ENCODE results near the gene HOTAIR.

Gene HOTAIR

DNA sequence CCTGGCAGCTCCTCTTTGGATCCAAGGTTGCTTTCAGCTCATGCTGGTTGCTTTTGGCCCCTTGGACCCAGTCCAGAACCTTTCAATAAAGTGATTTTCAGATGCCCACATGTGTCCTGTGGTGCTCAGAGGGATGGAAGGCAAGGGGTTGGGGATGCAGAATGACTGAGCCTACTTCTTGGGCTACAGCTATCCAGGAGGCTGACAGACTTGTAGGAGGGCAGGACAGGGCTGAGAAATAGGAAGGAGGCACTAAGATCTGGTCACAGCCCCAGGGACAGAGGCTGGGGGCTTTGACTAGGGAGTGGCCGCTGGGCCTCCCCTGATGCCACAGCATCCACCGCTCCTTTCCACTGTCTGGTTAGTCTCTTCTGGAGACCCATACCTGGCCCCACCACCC is 3.1 kb downstream of the HOTAIR start:
- no peaks in the 10 kb centered on the region for H3K4me1 ChIP-seq (ENCODE audit: insufficient read depth, low read length)

DNA sequence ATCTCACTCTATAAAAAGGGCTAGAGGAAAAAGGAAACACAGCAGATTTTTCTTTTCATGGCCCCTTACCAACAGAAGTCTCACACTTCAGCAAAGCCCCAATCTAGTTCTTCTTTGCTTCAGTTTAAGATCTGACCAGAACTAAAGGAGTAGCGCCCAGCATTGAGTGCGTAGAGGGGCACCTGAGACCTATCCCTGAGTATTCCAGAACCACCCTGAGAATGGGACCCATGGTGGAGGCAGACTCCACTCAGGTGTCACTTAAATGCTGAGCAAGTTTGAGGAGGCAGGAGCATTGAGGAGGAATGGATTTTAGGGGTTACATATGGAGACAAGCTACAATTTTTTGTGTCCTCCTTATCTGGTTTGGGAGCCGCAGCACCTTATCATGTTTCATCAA is 3.6 kb downstream of the HOTAIR start:
- no peaks in the 10 kb centered on the region for H3K4me1 ChIP-seq (ENCODE audit: insufficient read depth, low read length)

More for the DNA sequence above, 3.1 kb downstream of the HOTAIR start:
- Histone ChIP-seq H3K9ac (ENCODE audit: low read depth, low read length) (no peak overlapping the region), H3K36me3 (ENCODE audit: insufficient read depth, low read length) (no peaks in the 10 kb centered on the region), H3K9me3 (ENCODE audit: control insufficient read depth, insufficient read depth, low read length) (no peaks in the 10 kb centered on the region)

DNA sequence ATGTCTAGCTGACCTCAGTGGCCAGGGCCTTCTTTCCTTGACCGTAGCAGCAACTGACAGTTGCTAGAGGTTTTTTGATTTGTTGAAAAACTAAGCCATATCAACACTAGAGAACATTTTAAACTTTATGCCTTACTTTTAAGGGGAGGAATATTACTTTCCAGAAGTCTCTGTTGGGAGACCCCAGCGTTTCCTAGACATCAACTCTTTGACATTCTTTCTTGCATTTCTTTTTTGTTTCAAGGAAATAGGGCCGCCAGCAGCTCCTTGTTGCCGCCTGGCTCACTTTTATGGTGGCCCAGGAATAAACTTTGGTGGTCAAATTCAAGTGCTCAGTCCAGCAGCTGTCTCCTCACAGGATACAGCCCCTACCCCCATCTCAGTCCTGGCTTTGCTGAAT is 4.3 kb downstream of the HOTAIR start:
- no peak overlapping the region for H3K9ac ChIP-seq (ENCODE audit: low read depth, low read length)
- H3K4me1 ChIP-seq (ENCODE audit: insufficient read depth, low read length) = no peaks in the 10 kb centered on the region
- no peaks in the 10 kb centered on the region for H3K9me3 ChIP-seq (ENCODE audit: control insufficient read depth, insufficient read depth, low read length)
- H3K36me3 ChIP-seq (ENCODE audit: insufficient read depth, low read length) = no peaks in the 10 kb centered on the region

More for the DNA sequence above, 3.6 kb downstream of the HOTAIR start:
- no peak overlapping the region for H3K9ac ChIP-seq (ENCODE audit: low read depth, low read length)
- no peaks in the 10 kb centered on the region for H3K9me3 ChIP-seq (ENCODE audit: control insufficient read depth, insufficient read depth, low read length)
- H3K36me3 ChIP-seq (ENCODE audit: insufficient read depth, low read length) = no peaks in the 10 kb centered on the region

DNA sequence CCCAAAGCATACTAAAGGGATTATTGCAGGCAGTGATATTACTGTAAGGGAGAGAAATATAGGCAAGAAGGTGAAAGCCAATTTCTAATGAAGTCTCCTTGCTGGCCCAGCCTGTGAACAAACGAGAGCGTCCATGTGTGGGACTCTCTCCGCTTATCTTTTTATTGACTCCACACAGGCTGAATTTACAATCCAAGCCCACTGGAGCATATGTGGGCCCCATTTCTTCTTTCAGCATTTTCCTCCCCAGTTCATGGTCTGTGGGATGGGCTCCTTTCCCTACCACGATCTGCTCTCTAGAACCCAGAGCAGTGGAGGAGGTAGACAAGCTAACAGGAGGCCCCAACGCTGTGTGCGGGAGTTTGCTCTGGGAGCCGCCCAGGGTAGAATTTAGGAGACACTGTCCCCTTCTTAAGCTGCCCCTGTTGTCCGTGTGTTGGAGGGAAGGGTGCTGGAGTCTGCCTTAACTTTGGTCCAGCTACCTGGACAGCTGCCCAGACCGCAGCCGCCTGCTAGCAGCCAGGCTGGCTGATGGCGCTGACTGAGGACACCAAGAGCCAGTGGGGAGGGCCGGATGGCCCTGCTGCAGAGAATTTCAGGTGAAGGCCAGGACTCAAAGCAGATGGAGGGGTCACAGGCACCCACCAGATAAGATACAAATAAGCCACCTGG is 5.0 kb downstream of the HOTAIR start:
- Histone ChIP-seq H3K9ac (ENCODE audit: low read depth, low read length) (no peak overlapping the region), H3K4me1 (ENCODE audit: insufficient read depth, low read length) (no peaks in the 10 kb centered on the region), H3K36me3 (ENCODE audit: insufficient read depth, low read length) (no peaks in the 10 kb centered on the region), H3K9me3 (ENCODE audit: control insufficient read depth, insufficient read depth, low read length) (no peaks in the 10 kb centered on the region)

DNA sequence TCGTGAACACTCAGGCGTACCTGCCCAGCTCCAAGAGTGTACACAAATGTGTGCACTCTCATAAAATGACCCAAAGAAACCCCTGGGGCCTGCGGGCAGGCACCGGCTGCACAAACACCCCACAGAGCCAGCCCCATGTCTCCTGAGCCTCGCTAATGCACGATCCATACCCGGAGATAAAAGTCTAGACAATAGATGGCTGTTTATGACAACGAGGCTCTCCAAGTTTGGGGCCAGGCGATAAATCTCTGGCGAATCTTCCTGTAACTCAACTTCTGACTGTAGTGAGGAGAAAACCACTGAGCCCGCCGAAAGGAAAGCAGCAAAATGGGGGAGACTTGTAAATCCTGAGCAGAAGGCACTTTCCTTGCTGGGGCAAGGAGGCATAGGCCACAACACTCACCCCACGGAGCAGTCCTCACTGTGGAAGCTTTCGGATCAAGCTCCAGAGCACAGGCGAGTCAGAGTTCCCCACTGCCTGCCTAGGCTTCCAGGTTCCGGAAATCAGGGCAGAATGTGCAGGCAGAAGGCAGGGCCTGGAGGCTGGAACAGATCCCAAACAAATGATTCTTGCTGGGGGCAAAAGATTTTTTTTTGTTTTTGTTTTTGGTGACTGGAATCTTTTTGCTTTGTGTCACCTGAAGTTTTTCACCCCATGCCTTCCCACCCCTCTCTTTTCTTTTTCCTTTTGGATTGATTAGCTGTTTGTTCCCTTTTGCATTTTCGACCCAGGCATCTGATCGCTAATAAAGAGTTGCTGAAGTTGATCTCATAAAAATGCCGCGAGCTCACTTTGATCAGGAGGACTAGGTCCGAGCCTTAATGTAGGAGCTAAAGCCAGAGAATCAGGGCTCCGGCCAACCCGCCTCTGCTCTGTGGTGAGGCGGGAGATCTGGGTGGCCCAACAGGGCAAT is 6.3 kb downstream of the HOTAIR start:
- H3K4me1 ChIP-seq (ENCODE audit: insufficient read depth, low read length) = no peaks in the 10 kb centered on the region
- no peaks in the 10 kb centered on the region for H3K9me3 ChIP-seq (ENCODE audit: control insufficient read depth, insufficient read depth, low read length)
- no peak overlapping the region for H3K9ac ChIP-seq (ENCODE audit: low read depth, low read length)
- H3K36me3 ChIP-seq (ENCODE audit: insufficient read depth, low read length) = no peaks in the 10 kb centered on the region

DNA sequence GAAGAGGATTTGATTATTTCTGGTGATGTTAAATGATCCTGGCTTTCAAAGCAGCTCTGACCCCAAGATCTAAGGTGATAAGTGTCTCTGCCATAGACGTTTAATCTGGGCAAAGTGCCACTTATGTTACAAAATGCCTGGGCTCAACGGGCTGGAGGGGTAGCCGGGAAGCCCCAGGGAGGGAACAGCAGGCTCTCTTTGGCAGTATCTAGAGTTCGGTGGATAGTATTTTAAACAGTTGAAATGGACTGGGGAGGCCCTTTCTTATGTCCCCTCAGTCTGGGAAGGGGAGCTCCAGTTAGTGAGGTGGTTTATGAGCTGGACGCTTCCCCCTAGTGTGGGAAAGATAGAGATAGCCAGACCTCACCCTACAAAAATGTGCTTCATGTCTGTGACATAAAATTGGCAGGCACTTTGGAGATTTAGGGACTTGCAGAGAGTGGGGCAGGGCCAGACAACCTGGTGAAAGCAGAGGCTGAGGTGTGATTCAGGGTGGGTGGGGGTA is 7.3 kb downstream of the HOTAIR start:
- no peak overlapping the region for H3K9ac ChIP-seq (ENCODE audit: low read depth, low read length)
- H3K36me3 ChIP-seq (ENCODE audit: insufficient read depth, low read length) = no peaks in the 10 kb centered on the region
- H3K9me3 ChIP-seq (ENCODE audit: control insufficient read depth, insufficient read depth, low read length) = no peaks in the 10 kb centered on the region
- H3K4me1 ChIP-seq (ENCODE audit: insufficient read depth, low read length) = no peaks in the 10 kb centered on the region

DNA sequence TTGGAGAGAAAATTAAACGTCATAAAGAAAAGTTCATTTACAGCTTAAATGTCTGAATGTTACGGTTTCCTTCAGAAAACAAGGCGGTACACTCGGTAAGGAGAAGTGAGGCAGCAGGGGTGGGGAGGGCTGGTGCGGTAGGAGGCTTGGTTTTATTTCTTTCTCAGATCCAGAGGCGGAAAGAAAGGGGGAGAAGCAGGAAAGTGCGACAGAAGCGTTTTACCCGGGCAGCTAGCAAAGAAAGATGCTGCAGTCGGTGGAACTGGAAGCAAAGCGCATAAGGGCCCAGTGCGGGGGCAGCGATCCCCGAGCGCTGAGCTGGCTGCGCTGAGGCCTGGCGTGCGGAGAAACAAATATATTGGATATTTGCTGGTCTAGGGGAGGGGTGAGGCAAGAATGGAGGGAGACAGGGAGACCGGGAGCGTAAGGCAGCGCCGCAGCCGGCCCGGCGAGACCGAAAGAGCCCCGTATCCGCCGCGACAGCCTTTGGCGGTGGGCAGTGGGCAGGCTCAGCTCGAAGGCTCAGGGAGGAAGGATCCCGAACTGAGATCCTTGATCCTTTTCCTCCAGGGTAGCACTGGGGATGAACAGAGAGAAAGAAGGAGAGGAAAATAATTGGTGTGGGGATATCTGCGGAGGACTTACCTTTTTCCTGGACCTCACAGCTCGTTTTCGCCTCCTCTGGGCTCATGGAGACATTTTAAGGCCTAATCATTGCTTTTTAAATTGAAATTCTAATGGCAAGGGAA is 8.2 kb downstream of the HOTAIR start:
- Histone ChIP-seq H3K9me3 (ENCODE audit: control insufficient read depth, insufficient read depth, low read length) (no peaks in the 10 kb centered on the region), H3K4me1 (ENCODE audit: insufficient read depth, low read length) (no peaks in the 10 kb centered on the region), H3K36me3 (ENCODE audit: insufficient read depth, low read length) (no peaks in the 10 kb centered on the region), H3K9ac (ENCODE audit: low read depth, low read length) (no peak overlapping the region)

DNA sequence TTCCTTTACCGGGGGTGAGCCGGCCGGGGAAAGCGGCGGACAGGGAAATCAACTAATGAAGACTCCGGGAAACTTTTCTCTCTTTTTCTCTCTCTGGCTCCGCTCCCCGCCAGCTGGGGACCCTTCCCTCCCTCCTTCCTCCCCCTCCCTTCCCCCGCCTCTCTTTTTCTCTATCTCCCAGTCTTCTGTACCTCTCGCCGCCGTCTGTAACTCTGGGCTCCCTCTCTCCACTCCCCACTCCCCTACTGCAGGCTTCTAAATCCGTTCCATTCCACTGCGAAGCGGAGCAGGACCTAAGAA is 8.7 kb downstream of the HOTAIR start:
- no peaks in the 10 kb centered on the region for H3K4me1 ChIP-seq (ENCODE audit: insufficient read depth, low read length)
- no peaks in the 10 kb centered on the region for H3K36me3 ChIP-seq (ENCODE audit: insufficient read depth, low read length)
- peak overlapping the region; percentile 26; the same call in 1 of the 2 replicates for H3K9ac ChIP-seq (ENCODE audit: low read depth, low read length)
- no peaks in the 10 kb centered on the region for H3K9me3 ChIP-seq (ENCODE audit: control insufficient read depth, insufficient read depth, low read length)

DNA sequence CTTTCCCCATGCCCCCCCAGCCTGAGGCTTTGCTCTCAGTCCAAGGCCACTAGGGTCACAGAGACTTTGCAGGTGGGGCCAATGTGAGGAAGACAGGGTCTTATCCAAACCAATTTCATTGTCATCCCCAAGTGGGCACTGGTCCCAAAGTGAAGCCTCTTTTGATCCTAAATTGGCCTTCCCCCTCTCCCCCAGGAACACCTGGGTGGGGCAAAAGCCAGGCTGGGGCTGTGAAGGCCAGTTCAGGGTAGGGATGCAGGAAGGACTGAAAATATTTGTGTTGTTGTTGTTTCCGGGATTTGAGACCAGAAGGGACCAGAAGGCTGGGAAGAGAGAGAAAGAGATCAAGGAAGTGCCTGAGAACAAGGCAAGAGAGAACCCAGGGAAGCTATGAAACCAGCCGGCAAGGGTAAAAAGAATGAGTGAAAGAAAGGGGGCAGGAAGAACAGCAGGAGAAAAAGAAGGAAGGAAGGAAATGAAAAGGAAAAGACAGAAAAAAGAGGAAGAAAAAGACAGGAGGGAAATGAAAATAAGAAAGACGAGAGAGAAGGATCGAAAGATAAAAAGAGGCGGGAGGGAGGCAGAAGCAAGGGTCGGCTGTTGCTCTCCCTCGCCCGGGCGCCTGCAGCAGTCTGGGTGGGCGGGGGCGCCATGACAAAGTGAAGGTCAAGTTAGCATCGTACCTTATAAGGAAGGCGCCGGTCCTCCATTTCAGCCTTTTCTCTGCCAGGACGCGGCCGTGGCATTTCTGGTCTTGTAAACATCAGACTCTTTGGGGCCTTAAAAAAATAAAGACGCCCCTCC is 9.3 kb downstream of the HOTAIR start:
- no peaks in the 10 kb centered on the region for H3K9me3 ChIP-seq (ENCODE audit: control insufficient read depth, insufficient read depth, low read length)
- no peaks in the 10 kb centered on the region for H3K4me1 ChIP-seq (ENCODE audit: insufficient read depth, low read length)
- H3K9ac ChIP-seq (ENCODE audit: low read depth, low read length) = peak overlapping the region; percentile 26; the same call in 1 of the 2 replicates
- no peaks in the 10 kb centered on the region for H3K36me3 ChIP-seq (ENCODE audit: insufficient read depth, low read length)

DNA sequence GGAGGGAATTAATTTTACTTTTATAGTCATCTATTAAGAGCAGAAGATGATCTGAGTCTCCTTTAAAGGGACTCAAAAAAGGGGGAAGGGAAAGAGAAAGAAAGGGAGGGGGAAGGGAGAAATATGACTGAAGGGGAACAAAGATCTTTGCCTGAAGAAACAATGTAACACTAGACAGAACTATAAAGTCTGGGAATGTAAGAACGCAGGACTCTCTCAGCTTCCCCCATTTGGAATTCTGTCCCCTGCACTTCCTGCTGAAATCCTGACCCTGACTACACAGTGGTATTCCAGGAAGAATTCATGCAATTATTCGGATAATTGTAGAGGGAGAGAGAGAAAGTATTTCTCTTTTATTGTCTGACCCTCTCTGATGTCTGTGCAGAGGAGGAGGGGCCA is 10.4 kb downstream of the HOTAIR start:
- no peaks in the 10 kb centered on the region for H3K36me3 ChIP-seq (ENCODE audit: insufficient read depth, low read length)
- no peak overlapping the region for H3K9ac ChIP-seq (ENCODE audit: low read depth, low read length)
- H3K4me1 ChIP-seq (ENCODE audit: insufficient read depth, low read length) = no peaks in the 10 kb centered on the region
- no peaks in the 10 kb centered on the region for H3K9me3 ChIP-seq (ENCODE audit: control insufficient read depth, insufficient read depth, low read length)

DNA sequence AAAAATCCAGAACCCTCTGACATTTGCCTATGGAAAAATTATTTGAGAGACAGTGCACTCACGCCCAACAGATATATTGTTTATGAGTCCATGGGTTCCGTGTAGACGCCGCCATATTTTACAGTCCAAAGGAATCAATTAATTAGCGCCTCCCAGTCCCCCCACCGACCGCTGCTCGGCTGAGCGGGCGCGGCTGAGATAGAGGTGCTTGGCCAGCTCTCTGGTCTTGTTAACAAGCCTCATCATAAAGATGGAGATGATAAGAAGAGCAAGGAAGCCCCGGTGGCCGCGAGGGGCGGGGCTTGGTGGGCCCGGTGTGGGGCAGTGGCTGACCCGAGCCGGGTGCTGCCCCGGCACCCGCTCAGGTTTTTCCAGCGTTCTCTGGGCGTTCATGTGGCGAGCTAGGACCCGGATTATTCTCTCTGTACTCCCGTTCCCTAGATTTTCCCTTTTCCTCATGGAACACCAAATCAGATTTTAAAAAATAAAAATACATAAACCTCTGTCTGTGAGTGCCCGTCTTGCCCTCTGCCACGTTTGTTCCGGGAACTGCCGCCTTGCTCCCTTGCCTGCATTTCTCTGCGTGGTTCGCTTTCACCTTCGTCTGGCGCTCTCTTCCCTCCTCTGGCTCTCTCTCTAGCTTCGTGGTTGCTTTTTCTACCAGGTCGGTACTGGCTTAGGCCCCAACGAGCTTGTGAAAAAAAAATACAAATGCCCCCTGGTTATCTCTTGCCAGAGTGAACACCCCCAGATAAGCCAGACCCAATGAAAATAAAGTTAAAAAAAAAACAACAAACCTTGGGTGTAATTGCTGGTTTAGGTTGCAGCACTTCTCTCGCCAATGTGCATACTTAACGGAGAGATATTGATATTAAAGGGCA is 11.1 kb downstream of the HOTAIR start:
- Histone ChIP-seq H3K9ac (ENCODE audit: low read depth, low read length) (no peak overlapping the region), H3K36me3 (ENCODE audit: insufficient read depth, low read length) (no peaks in the 10 kb centered on the region), H3K4me1 (ENCODE audit: insufficient read depth, low read length) (no peaks in the 10 kb centered on the region), H3K9me3 (ENCODE audit: control insufficient read depth, insufficient read depth, low read length) (no peaks in the 10 kb centered on the region)

DNA sequence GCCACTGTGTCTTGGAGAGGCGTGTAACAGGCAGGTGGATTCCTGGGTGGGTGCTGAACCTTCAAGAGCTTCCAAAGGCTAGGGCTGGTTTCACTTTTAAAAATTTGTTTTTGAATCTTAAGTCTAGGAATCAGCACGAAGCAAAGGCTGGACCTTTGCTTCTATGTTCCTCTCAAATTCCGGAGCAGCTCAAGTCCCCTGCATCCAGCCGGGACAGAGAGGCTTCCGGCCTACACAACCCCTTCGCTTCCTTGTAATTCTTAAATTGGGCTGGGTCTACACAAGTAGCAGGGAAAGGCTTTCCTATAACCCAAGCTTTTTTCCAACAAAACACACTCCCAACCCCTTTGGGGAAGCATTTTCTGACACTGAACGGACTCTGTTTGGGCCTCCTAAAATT is 11.7 kb downstream of the HOTAIR start:
- Histone ChIP-seq H3K9ac (ENCODE audit: low read depth, low read length) (no peak overlapping the region), H3K4me1 (ENCODE audit: insufficient read depth, low read length) (no peaks in the 10 kb centered on the region), H3K9me3 (ENCODE audit: control insufficient read depth, insufficient read depth, low read length) (no peaks in the 10 kb centered on the region), H3K36me3 (ENCODE audit: insufficient read depth, low read length) (no peaks in the 10 kb centered on the region)

DNA sequence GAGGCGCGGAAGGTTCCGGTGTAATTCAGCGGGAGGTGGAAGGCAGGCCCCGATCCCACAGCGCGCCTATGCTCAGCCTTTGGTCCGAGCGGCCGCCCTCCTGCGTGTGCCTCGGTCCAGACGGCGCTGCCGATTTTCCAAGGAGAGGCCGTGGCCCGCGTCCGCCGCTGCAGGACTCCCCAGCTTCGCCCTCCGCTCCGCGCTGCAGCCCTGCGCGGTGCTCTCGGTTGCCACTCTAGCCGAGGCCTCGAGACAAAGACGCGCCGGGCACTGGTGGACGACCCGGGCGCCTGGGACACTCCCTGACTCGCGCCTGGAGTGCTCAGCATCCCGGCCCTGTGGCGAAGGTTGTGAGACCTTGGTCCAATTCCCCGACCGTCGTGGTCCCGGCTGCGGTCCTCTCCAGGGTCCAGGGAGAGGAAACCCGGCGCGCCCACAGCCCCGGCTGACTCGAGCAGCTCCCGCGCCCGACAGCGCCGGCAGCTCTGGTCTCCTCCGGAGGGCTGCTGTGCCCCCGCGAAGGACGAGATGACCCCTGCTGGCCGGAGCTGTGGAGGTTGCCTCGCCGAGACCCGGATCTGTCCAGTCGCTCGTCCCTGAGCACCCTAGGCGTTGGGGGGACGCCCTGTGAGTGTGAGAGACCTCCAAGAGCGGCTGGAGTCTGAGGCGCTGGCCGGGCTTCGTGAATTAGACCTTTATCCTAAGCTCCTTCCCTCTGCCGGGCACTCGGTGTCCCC is 13.6 kb downstream of the HOTAIR start:
- H3K9ac ChIP-seq (ENCODE audit: low read depth, low read length) = no peak overlapping the region
- H3K9me3 ChIP-seq (ENCODE audit: control insufficient read depth, insufficient read depth, low read length) = no peaks in the 10 kb centered on the region
- no peaks in the 10 kb centered on the region for H3K4me1 ChIP-seq (ENCODE audit: insufficient read depth, low read length)
- no peaks in the 10 kb centered on the region for H3K36me3 ChIP-seq (ENCODE audit: insufficient read depth, low read length)

All from ES-I3 (cell line).